Activated CD4-positive, alpha-beta memory T cell treated with anti-CD3 and anti-CD28 coated beads for 36 hours (primary cell): ENCODE measurements around the gene C2CD3. TPM values are rescaled to one million over a fixed set of nuclear protein-coding genes. Genes with fewer than 3 reads are reported as not detected.

Experiments
- CTCF ChIA-PET: fragments of 350-600 bp; sonication (Branson Sonifier 250); formaldehyde crosslinking; loops from one replicate; lab custom pipeline; 2021; ENCODE audit warnings: antibody characterized with exemption, inconsistent platforms; lab: Charles Lee
- POLR2A ChIA-PET: fragments of 350-600 bp; sonication (Branson Sonifier 250); formaldehyde crosslinking; loops from one replicate; lab custom pipeline; 2021; ENCODE audit warnings: antibody characterized with exemption; lab: Charles Lee
- DNase-seq: peaks from one replicate; pipeline ENCODE4 v3.0.0-alpha.2; 2020
- H3K27ac Mint-ChIP-seq: one replicate; pipeline ENCODE4 v1.8.0; 2021; ENCODE audit warnings: mixed read lengths
- H3K27me3 Mint-ChIP-seq: one replicate; pipeline ENCODE4 v1.8.0; 2021; ENCODE audit warnings: mixed read lengths
- H3K36me3 Mint-ChIP-seq: one replicate; pipeline ENCODE4 v1.8.0; 2021; ENCODE audit warnings: mixed read lengths
- H3K4me1 Mint-ChIP-seq: one replicate; pipeline ENCODE4 v1.8.0; 2021; ENCODE audit warnings: low read depth, mixed read lengths
- H3K4me3 Mint-ChIP-seq: one replicate; pipeline ENCODE4 v1.8.0; 2021; ENCODE audit warnings: mild to moderate bottlenecking, mixed read lengths
- H3K9me3 Mint-ChIP-seq: one replicate; pipeline ENCODE4 v1.8.0; 2021; ENCODE audit warnings: mixed read lengths
- intact Hi-C: fragments of 100-400 bp; cut with micrococcal nuclease; formaldehyde crosslinking; loops from one replicate; pipeline ENCODE4 v1.15.1; 2023
- total RNA-seq, 2 experiments: library from RNA; stranded (reverse); gene quantifications; one replicate each; pipeline ENCODE4 v1.2.3, GENCODE V29; 2021

C2CD3 gene
- total RNA-seq, 2 experiments from 2014 or later: 22.6 to 24.7 TPM

DNA sequence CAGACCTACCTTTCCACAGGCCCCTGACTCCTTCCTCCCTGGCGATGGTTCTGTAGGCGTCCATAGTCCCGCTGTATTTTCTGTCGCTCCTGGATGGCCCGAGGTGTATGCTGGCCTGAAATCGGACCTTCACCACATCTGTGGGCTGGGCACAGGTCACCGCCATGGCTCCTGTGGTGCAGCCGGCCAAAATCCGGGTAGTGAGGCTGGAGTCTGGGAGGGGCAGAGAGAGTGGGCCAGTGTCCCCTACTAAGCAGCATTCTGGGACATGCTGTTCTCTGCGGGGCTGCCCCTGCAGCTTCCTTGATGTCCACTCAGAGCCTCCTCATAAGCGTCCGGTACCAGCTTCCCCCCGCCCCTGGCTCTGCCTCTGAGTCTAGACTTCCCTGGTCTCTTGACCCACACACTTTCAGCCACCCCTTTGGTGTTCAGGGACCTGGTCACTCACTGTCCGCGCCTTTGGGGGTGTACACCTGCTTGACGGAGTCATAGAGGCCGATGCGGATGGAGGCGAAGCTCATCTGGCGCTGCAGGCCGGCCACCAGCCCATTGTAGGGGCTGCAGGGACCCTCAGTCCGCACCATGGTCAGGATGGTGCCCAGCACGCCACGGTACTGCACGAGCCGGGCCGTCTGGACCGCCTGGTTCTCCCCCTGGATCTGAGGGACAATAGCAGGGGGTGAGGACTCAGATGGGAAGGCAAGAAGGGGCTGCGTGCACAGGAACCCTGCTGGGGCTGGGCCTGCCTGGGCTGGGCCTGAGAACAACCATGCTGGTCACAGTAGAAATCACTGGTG, 164.9 kb downstream of the C2CD3 start:
- POLR2A ChIA-PET: interaction anchor here (1.0 to 1.7 kb wide), 7 partner anchors 9 to 165 kb away, joined by 3 to 13 read pairs (median 5); partner anchors contain the start of genes C2CD3, PPME1 and UCP2
- H3K9me3 Mint-ChIP-seq: no peaks in the 10 kb centered on the region
- H3K27ac Mint-ChIP-seq: peak overlapping the region; percentile 91
- intact Hi-C loops: loop anchor here (5.0 kb wide), 1 partner anchor 34 kb away; no protein-coding TSS in a partner anchor
- H3K36me3 Mint-ChIP-seq: peaks cover 15% of the 10 kb centered on the region
- CTCF ChIA-PET: interaction anchor here (1.0 to 1.5 kb wide), 5 partner anchors 8 to 164 kb away, joined by 3 to 5 read pairs (median 3); partner anchors contain the start of genes C2CD3 and PPME1
- H3K4me3 Mint-ChIP-seq: no peak overlapping the region
- H3K4me1 Mint-ChIP-seq: peaks cover 65% of the 10 kb centered on the region
- no peaks in the 10 kb centered on the region for H3K27me3 Mint-ChIP-seq
- DNase-seq: no peak

DNA sequence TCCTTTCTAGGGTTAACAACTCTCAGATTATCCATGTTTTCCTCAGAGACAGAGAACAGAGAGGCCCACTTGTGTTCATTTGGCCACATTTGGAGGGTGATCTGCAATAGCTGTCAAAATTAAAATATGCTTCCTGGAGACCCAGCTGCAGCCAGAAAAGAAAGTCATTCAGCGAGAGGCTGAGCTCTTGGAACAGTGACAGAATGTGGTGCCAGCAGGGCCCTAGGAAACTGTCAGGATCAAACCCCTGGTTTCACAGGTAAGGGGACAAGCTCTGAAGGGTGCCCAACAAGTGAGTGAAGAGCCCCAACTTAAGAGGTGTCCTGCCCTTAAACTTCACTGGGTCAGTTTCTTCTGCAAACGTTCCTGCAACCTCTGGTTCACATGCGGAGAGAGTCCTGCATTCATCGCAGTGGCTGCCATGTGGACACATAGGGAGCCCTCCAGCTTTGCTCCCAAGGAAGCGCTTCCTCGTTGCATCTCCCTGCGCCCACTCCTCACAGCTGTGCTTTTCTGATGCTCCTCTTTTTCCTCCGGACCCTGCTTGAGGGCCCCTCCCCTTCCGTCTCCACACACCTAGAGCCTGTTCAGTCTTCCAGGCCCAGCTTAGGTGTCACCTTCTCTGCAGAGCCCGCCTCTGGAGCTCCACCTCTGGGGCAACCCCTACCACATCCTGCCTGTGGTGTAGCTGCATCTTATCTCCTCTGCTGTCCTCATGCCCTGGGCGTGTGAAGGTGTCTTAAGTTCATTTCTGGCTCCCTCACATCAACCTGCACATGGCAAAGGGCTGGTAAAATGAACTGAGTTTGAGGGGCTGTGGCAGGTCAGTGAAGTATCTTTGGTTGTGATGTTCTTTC, 165.8 kb downstream of the C2CD3 start:
- CTCF ChIA-PET: interaction anchor here (1.0 to 1.5 kb wide), 5 partner anchors 9 to 165 kb away, joined by 3 to 5 read pairs (median 3); partner anchors contain the start of genes C2CD3 and PPME1
- intact Hi-C loops: loop anchor here (5.0 kb wide), 1 partner anchor 33 kb away; no protein-coding TSS in a partner anchor
- peak overlapping the region; percentile 91 for H3K27ac Mint-ChIP-seq
- peaks cover 15% of the 10 kb centered on the region for H3K36me3 Mint-ChIP-seq
- peak overlapping the region; percentile 63 for H3K4me3 Mint-ChIP-seq
- DNase-seq: peak; percentile 92
- POLR2A ChIA-PET: interaction anchor here (0.8 to 1.7 kb wide), 8 partner anchors 8 to 166 kb away, joined by 3 to 13 read pairs (median 6); partner anchors contain the start of genes C2CD3, PPME1 and UCP2
- H3K9me3 Mint-ChIP-seq: no peaks in the 10 kb centered on the region
- peaks cover 65% of the 10 kb centered on the region for H3K4me1 Mint-ChIP-seq
- no peaks in the 10 kb centered on the region for H3K27me3 Mint-ChIP-seq

DNA sequence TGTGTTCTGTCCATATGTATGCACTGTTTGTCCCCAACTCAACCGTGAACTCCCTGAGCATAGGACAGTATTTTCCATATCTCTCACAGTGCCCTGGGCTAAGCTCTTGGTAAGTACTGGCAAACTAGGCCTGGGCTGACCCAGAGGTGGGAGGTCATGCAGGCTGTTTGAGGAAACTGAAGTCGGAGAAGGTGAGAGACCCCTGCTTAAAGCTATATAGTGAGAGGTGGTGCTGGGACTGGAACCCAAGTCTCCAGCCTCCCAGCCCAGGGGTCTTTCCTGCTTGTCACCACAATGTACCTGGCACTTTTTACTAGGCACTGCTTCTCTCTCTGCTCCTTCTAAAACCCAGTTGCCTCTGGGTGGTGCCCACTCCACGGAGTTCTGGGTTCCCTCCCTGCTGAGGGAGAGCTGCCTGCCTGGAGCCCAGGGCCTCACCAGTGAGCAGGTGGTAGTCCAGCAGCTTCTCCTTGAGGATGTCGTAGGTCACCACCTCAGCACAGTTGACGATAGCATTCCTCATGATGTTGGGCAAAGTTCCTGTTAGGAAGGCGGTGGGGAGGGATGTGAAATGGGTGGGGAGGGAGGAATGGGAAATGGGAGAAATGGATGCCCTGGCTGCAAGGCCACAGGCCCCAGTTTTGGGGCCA, 166.6 kb downstream of the C2CD3 start:
- H3K36me3 Mint-ChIP-seq: peaks cover 15% of the 10 kb centered on the region
- intact Hi-C loops: no loop called here
- DNase-seq: no peak
- ChIA-PET CTCF (interaction anchor here (1.5 kb wide), 1 partner anchor 9 kb away, joined by 3 read pairs; no protein-coding TSS in a partner anchor), POLR2A (interaction anchor here (1.7 kb wide), 3 partner anchors 9 to 24 kb away, joined by 6 to 13 read pairs (median 12); partner anchors contain the start of gene UCP2)
- H3K27ac Mint-ChIP-seq: peak overlapping the region; percentile 91
- peaks cover 68% of the 10 kb centered on the region for H3K4me1 Mint-ChIP-seq
- H3K4me3 Mint-ChIP-seq: no peak overlapping the region
- no peaks in the 10 kb centered on the region for H3K27me3 Mint-ChIP-seq
- no peaks in the 10 kb centered on the region for H3K9me3 Mint-ChIP-seq

DNA sequence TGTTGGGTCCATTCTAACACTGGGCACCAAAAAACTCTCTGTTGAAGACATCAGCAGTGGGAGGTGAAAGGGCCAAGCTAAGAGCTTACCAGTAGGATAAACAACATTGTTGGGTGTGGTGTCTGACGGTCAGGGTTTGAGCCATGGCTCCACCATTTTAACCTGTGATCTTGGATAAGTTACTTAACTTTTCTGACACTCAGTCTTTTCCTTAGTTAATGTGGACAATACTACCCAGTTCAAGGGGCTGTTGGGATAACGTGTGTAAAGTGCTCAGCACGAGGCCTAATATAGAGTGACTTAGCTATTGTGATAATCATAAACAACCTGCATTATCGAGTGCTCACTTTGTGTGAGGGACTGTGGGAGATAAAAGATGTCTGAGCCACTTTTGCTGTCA, 168.0 kb downstream of the C2CD3 start:
- ChIA-PET CTCF (no interaction called here), POLR2A (interaction anchor here (1.0 kb wide), 1 partner anchor 9 kb away, joined by 3 read pairs; no protein-coding TSS in a partner anchor)
- DNase-seq: no peak
- H3K9me3 Mint-ChIP-seq: no peaks in the 10 kb centered on the region
- intact Hi-C loops: no loop called here
- no peak overlapping the region for H3K27ac Mint-ChIP-seq
- H3K27me3 Mint-ChIP-seq: no peaks in the 10 kb centered on the region
- H3K4me1 Mint-ChIP-seq: peaks cover 59% of the 10 kb centered on the region
- peaks cover 15% of the 10 kb centered on the region for H3K36me3 Mint-ChIP-seq
- no peak overlapping the region for H3K4me3 Mint-ChIP-seq

DNA sequence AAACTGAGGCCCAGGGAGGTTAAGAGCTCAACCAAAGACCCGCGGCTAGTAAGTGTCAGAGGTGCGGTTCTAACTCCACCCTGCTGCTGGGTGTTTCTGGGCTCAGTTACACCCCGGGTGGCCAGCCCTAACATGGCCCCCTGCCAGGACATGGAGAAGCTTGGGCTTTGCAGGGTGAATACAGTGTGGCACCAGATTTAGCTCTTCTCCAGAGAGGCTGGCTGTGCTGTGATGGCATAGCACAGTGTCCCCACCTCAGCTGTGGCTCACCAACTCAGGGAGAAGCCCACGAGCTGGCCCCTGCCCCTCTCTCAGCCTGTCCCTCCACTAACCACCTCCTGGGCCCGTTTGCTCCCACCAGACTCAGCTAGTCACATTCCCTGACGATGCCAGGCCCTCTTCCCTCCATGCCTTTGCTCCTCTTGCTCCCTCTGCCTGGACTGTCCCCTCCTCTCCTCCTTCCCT, 168.9 kb downstream of the C2CD3 start:
- peaks cover 67% of the 10 kb centered on the region for H3K4me1 Mint-ChIP-seq
- ChIA-PET CTCF (interaction anchor here (1.1 kb wide), 1 partner anchor 37 kb away, joined by 3 read pairs; no protein-coding TSS in a partner anchor), POLR2A (interaction anchor here (1.0 to 1.1 kb wide), 2 partner anchors 10 to 18 kb away, joined by 3 read pairs; no protein-coding TSS in a partner anchor)
- no peak for DNase-seq
- no peak overlapping the region for H3K27ac Mint-ChIP-seq
- intact Hi-C loops: no loop called here
- H3K27me3 Mint-ChIP-seq: no peaks in the 10 kb centered on the region
- no peak overlapping the region for H3K4me3 Mint-ChIP-seq
- peaks cover 15% of the 10 kb centered on the region for H3K36me3 Mint-ChIP-seq
- H3K9me3 Mint-ChIP-seq: no peaks in the 10 kb centered on the region

DNA sequence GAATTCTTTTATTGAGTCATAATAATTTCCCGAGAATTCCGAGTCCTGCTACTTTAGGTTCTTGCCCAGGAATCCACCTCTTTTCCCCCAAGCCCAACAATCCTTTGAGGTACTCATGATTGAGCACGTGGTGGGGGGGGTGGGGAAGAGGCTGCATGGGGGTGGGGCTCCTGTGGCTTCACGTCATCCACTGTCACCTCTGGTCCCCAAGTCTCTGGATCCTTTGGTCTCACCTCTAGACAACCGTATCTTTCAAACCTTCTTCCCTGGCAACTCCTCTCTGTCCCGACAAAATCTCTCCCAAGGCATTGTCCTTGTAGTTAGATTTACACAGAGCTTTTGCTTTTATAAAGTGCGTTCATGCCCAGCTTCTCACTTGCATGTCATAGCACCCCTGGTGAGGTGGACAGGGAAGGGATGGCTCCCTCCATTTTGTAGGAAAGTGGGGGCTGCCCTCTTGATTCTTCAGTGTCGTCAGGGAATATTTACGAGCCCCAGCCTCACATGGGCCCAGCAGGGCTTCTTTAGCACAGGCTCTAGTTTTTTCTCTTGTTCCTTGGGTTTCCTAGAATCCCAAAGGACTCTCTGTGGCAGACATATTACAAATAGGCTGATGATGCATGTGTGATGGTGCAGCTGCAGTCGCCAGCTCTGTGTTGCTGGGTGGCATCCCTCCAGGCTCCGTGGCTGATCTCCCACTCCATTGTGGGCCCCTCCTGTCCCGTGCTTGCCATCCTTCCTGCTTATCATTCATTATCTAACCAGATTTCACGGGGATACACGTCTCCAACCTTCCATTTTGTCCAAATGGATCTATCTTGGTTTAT, 170.3 kb downstream of the C2CD3 start:
- H3K36me3 Mint-ChIP-seq: peaks cover 15% of the 10 kb centered on the region
- no peaks in the 10 kb centered on the region for H3K27me3 Mint-ChIP-seq
- H3K9me3 Mint-ChIP-seq: no peaks in the 10 kb centered on the region
- no peak overlapping the region for H3K4me3 Mint-ChIP-seq
- intact Hi-C loops: loop anchor here (1.0 kb wide), 1 partner anchor 11 kb away; no protein-coding TSS in a partner anchor
- POLR2A ChIA-PET: interaction anchor here (1.1 to 3.2 kb wide), 4 partner anchors 10 to 20 kb away, joined by 3 to 17 read pairs (median 8); partner anchors contain the start of gene UCP2
- H3K27ac Mint-ChIP-seq: peak overlapping the region; percentile 79
- CTCF ChIA-PET: interaction anchor here (0.6 to 1.9 kb wide), 2 partner anchors 19 to 389 kb away, joined by 3 to 6 read pairs; no protein-coding TSS in a partner anchor
- DNase-seq: peak; percentile 51
- peaks cover 67% of the 10 kb centered on the region for H3K4me1 Mint-ChIP-seq

DNA sequence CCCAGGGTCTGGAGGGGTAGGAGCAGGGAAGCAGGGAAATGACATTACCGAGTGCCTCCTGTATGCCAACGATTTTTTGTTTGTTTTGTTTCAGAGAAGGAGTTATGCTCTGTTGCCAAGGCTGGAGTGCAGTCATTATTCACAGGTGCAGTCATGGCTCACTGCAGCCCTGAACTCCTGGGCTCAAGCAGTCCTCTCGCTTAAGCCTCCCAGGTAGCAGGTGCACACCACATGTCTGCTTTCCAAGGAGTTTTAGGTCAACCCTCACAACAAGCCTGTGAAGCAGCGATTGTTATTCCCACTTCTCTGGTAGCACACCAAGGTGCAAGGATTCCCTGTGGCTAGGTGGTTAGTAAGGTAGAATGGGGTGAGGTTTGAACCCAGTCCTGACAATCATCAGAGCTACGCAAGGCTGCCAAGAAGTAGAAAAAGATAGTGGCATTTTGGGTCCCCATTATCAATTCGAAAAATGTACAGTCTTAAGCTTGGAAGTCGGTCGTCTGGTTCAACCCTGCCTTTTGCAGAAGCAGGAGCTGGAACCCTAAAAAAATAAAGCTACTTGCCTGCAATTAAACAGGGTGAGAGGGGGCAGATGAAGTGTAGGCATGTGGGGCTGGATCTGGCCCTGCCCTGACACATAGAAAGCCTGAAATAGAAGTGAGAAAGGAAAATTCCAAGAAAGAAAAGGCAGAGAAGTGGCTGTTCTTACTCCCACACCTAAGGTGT, 171.1 kb downstream of the C2CD3 start:
- POLR2A ChIA-PET: interaction anchor here (1.9 to 3.2 kb wide), 3 partner anchors 10 to 17 kb away, joined by 5 to 17 read pairs (median 12); partner anchors contain the start of gene UCP2
- peak; percentile 39 for DNase-seq
- H3K9me3 Mint-ChIP-seq: no peaks in the 10 kb centered on the region
- peaks cover 67% of the 10 kb centered on the region for H3K4me1 Mint-ChIP-seq
- intact Hi-C loops: loop anchor here (1.0 kb wide), 1 partner anchor 12 kb away; no protein-coding TSS in a partner anchor
- peaks cover 15% of the 10 kb centered on the region for H3K36me3 Mint-ChIP-seq
- H3K27me3 Mint-ChIP-seq: no peaks in the 10 kb centered on the region
- CTCF ChIA-PET: interaction anchor here (0.6 to 1.9 kb wide), 2 partner anchors 18 to 390 kb away, joined by 3 to 6 read pairs; no protein-coding TSS in a partner anchor
- peak overlapping the region; percentile 79 for H3K27ac Mint-ChIP-seq
- H3K4me3 Mint-ChIP-seq: no peak overlapping the region

DNA sequence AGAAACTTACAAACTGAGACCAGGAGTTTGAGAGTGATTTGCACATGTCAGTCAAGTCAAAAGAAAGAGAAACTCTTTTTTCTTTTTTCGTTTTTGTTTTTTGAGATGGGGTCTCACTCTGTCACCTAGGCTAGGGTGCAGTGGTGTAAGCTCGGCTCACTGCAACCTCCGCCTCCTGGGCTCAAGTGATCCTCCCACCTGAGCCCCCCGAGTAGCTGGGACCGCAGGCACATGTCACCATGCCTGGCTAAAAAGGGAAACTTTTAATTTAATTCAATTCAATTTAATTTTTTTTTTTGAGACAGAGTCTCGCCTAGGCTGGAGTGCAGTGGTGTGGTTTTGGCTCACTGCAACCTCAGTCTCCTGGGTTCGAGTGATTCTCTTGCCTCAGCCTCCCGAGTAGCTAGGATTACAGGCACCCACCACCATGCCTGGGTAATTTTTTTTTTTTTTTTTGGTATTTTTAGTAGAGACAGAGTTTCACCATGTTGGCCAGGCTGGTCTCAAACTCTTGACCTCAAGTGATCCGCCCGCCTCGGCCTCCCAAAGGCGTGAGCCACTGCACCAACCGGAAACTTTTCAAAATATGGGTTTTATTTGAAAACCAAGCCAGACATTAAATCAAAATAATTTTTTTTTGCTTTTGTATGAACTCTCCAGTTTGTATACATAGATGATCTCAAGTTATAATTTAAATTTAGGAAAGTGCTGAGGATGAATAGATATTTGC, 171.8 kb downstream of the C2CD3 start:
- intact Hi-C loops: no loop called here
- POLR2A ChIA-PET: interaction anchor here (0.7 to 3.2 kb wide), 4 partner anchors 11 to 26 kb away, joined by 5 to 17 read pairs (median 8); partner anchors contain the start of gene UCP2
- no peak overlapping the region for H3K4me3 Mint-ChIP-seq
- H3K27ac Mint-ChIP-seq: peak overlapping the region; percentile 79
- DNase-seq: no peak
- peaks cover 14% of the 10 kb centered on the region for H3K36me3 Mint-ChIP-seq
- CTCF ChIA-PET: interaction anchor here (1.9 kb wide), 1 partner anchor 18 kb away, joined by 6 read pairs; no protein-coding TSS in a partner anchor
- H3K27me3 Mint-ChIP-seq: no peaks in the 10 kb centered on the region
- peaks cover 66% of the 10 kb centered on the region for H3K4me1 Mint-ChIP-seq
- H3K9me3 Mint-ChIP-seq: no peaks in the 10 kb centered on the region

DNA sequence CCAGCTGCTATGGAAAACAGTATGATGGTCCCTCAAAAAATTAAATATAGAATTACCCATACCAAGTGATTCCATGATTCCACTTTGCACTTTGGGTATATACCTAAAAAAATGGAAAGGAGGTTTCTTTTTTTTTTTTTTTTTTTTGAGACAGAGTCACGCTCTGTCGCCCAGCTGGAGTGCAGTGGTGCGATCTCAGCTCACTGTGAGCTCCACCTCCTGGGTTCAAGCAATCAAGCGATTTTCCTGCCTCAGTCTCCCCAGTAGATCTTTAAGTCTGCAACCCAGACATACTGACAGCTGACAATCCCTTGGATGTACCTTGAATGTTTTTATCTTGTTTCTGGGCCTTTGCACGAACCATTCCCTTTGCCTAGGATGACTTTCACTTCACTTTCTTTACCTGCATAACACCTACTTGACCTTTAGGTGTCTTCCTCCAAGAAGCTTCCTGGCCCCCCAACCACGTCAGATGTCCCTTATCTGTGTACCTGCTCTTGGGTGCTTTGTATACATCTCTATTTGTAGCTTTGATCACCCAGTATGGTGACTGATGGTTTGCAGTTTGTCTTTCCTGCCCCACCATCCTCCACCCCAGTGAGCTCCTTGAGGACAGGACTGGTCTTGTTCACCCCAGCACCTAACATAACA, 173.6 kb downstream of the C2CD3 start:
- peaks cover 67% of the 10 kb centered on the region for H3K4me1 Mint-ChIP-seq
- DNase-seq: no peak
- CTCF ChIA-PET: interaction anchor here (1.1 kb wide), 1 partner anchor 12 kb away, joined by 4 read pairs; the partner anchor contains the start of gene UCP3

More for the DNA sequence above, 173.6 kb downstream of the C2CD3 start:
- H3K27me3 Mint-ChIP-seq: no peaks in the 10 kb centered on the region
- H3K27ac Mint-ChIP-seq: peak overlapping the region; percentile 55
- intact Hi-C loops: no loop called here
- POLR2A ChIA-PET: interaction anchor here (0.6 to 5.7 kb wide), 9 partner anchors 8 to 40 kb away, joined by 3 to 98 read pairs (median 6); partner anchors contain the start of gene UCP2
- H3K9me3 Mint-ChIP-seq: no peaks in the 10 kb centered on the region
- peaks cover 5% of the 10 kb centered on the region for H3K36me3 Mint-ChIP-seq
- H3K4me3 Mint-ChIP-seq: no peak overlapping the region
